Mesenchymal stem cell (in vitro differentiated cells and primary cell): ENCODE results near the gene LRIF1.

Source experiments
- DNase-seq: peaks from one replicate; pipeline ENCODE4 v3.0.0-alpha.2; 2013
- H2AFZ ChIP-seq: one replicate; pipeline ENCODE4 v1.6.1; 2013; ENCODE audit warnings: low read depth, mild to moderate bottlenecking, control low read depth, inconsistent platforms, low read length, moderate library complexity
- H2AK5ac ChIP-seq: 2 replicates; pipeline ENCODE4 v1.6.1; 2013; ENCODE audit warnings: low read length, moderate library complexity, mild to moderate bottlenecking, inconsistent platforms; ENCODE audit not compliant: severe bottlenecking
- H2BK120ac ChIP-seq: one replicate; pipeline ENCODE4 v1.6.1; 2013; ENCODE audit warnings: low read depth, mild to moderate bottlenecking, inconsistent platforms, low read length, moderate library complexity
- H2BK12ac ChIP-seq, 2 experiments: one replicate each; pipeline ENCODE4 v1.6.1; 2013; ENCODE audit warnings: inconsistent platforms in 2 of 2, low read length in 2 of 2, mild to moderate bottlenecking in 2 of 2, moderate library complexity in 2 of 2, control low read depth in 1 of 2
- H2BK15ac ChIP-seq: one replicate; pipeline ENCODE4 v1.6.1; 2013; ENCODE audit warnings: mild to moderate bottlenecking, low read depth, inconsistent platforms; ENCODE audit not compliant: poor library complexity, severe bottlenecking
- H2BK5ac ChIP-seq: 2 replicates; pipeline ENCODE4 v1.6.1; 2013; ENCODE audit warnings: low read depth, mild to moderate bottlenecking, low read length, control low read depth, inconsistent platforms; ENCODE audit not compliant: poor library complexity, severe bottlenecking
- H3K14ac ChIP-seq, 2 experiments: one replicate each; pipeline ENCODE4 v1.6.1; 2013; ENCODE audit warnings: inconsistent platforms in 2 of 2, low read length in 2 of 2, control low read depth in 1 of 2, mild to moderate bottlenecking in 1 of 2, moderate library complexity in 1 of 2
- H3K18ac ChIP-seq, 2 experiments: one replicate each; pipeline ENCODE4 v1.6.1; 2013; ENCODE audit warnings: inconsistent platforms in 2 of 2, low read length in 2 of 2, control low read depth in 1 of 2, low read depth in 1 of 2, mild to moderate bottlenecking in 1 of 2
- H3K23ac ChIP-seq, 2 experiments: one replicate each; pipeline ENCODE4 v1.6.1; 2013; ENCODE audit warnings: inconsistent platforms in 2 of 2, low read length in 2 of 2, mild to moderate bottlenecking in 2 of 2, moderate library complexity in 2 of 2, control low read depth in 1 of 2
- H3K27ac ChIP-seq: 2 replicates; pipeline ENCODE4 v1.5.1; 2013; ENCODE audit warnings: mild to moderate bottlenecking, moderate library complexity, low read length, control low read depth, inconsistent platforms; ENCODE audit not compliant: poor library complexity, severe bottlenecking
- H3K27me3 ChIP-seq, 2 experiments: 2 replicates each; pipeline versions ENCODE4 v1.6.1 to v1.7.0; 2013; ENCODE audit warnings: low read length in 2 of 2, mild to moderate bottlenecking in 2 of 2, moderate library complexity in 2 of 2, control low read depth in 1 of 2, inconsistent platforms in 1 of 2; ENCODE audit not compliant: control insufficient read depth in 1 of 2, insufficient read depth in 1 of 2
- H3K36me3 ChIP-seq, 2 experiments: 2 replicates each; pipeline versions ENCODE4 v1.6.1 to v1.7.0; 2013; ENCODE audit warnings: low read length in 2 of 2, control low read depth in 1 of 2, inconsistent platforms in 1 of 2, low read depth in 1 of 2, mild to moderate bottlenecking in 1 of 2; ENCODE audit not compliant: insufficient read depth in 2 of 2, control insufficient read depth in 1 of 2
- H3K4ac ChIP-seq, 2 experiments: one replicate each; pipeline ENCODE4 v1.6.1; 2013; ENCODE audit warnings: inconsistent platforms in 2 of 2, low read length in 2 of 2, mild to moderate bottlenecking in 2 of 2, moderate library complexity in 2 of 2, control low read depth in 1 of 2, low read depth in 1 of 2
- H3K4me1 ChIP-seq: 2 replicates; pipeline ENCODE4 v1.6.1; 2013; ENCODE audit warnings: low read depth, low read length, control low read depth; ENCODE audit not compliant: control insufficient read depth, insufficient read depth
- H3K4me2 ChIP-seq: 2 replicates; pipeline ENCODE4 v1.6.1; 2013; ENCODE audit warnings: low read length, mild to moderate bottlenecking, inconsistent platforms; ENCODE audit not compliant: poor library complexity, severe bottlenecking
- H3K4me3 ChIP-seq, 2 experiments: 2 replicates each; pipeline versions ENCODE4 v1.5.1 to v1.7.0; 2013; ENCODE audit warnings: low read length in 2 of 2, mild to moderate bottlenecking in 2 of 2, control low read depth in 1 of 2, low read depth in 1 of 2; ENCODE audit not compliant: insufficient read depth in 1 of 2
- H3K79me1 ChIP-seq: replicated peaks from 2 replicates; pipeline ENCODE4 v1.6.1; 2013; ENCODE audit warnings: mild to moderate bottlenecking, control low read depth, low read length, inconsistent platforms; ENCODE audit not compliant: poor library complexity, severe bottlenecking
- H3K9ac ChIP-seq: 2 replicates; pipeline ENCODE4 v1.7.0; 2013; ENCODE audit warnings: mild to moderate bottlenecking, low read length, moderate library complexity
- H3K9me3 ChIP-seq: 2 replicates; pipeline ENCODE4 v1.7.0; 2013; ENCODE audit warnings: mild to moderate bottlenecking, low read length; ENCODE audit not compliant: control insufficient read depth
- H4K8ac ChIP-seq: one replicate; pipeline ENCODE4 v1.6.1; 2013; ENCODE audit warnings: inconsistent platforms, mild to moderate bottlenecking, low read length, moderate library complexity
- H4K91ac ChIP-seq: one replicate; pipeline ENCODE4 v1.6.1; 2013; ENCODE audit warnings: mild to moderate bottlenecking, low read length, inconsistent platforms
- WGBS: methylation state at CpG from one replicate; pipeline ENCODE4 v1.1.7; 2013; ENCODE audit warnings: mixed read lengths; 5-methylcytosine and 5-hydroxymethylcytosine counted together

Gene LRIF1

GRCh38 chr1:110928191-110928590 is 35.5 kb downstream of the LRIF1 start:
- Histone ChIP-seq H3K4me2 (no peak overlapping the region), H2AK5ac (no peak overlapping the region), H4K8ac (no peak overlapping the region), H3K4me3 (no peak overlapping the region), H4K91ac (no peak overlapping the region), H3K23ac (no peak overlapping the region), H3K27me3 (no peaks in the 10 kb centered on the region), H3K79me1 (no peaks in the 10 kb centered on the region), H3K4ac (no peak overlapping the region), H3K27ac (no peak overlapping the region), H2BK5ac (no peak overlapping the region), H3K14ac (no peak overlapping the region), H3K9me3 (peaks cover 7% of the 10 kb centered on the region), H2BK120ac (no peak overlapping the region), H3K18ac (no peak overlapping the region), H2BK12ac (no peak overlapping the region), H2AFZ (no peak overlapping the region), H3K36me3 (no peaks in the 10 kb centered on the region), H3K4me1 (no peaks in the 10 kb centered on the region), H2BK15ac (no peak overlapping the region), H3K9ac (no peak overlapping the region)
- no CpG with 5 or more reads among the region's 1 CpG for WGBS
- no peak for DNase-seq

- Histone ChIP-seq H4K91ac (no peak overlapping the region), H3K14ac (no peak overlapping the region), H3K27me3 (no peaks in the 10 kb centered on the region), H3K9ac (no peak overlapping the region), H2BK5ac (no peak overlapping the region), H3K23ac (no peak overlapping the region), H3K79me1 (no peaks in the 10 kb centered on the region), H3K4me3 (no peak overlapping the region), H2AFZ (no peak overlapping the region), H2BK120ac (no peak overlapping the region), H4K8ac (no peak overlapping the region), H3K4me2 (no peak overlapping the region), H2AK5ac (no peak overlapping the region), H3K4me1 (no peaks in the 10 kb centered on the region), H3K18ac (no peak overlapping the region), H3K27ac (no peak overlapping the region), H3K9me3 (peaks cover 5% of the 10 kb centered on the region), H3K36me3 (no peaks in the 10 kb centered on the region), H3K4ac (no peak overlapping the region), H2BK15ac (no peak overlapping the region), H2BK12ac (no peak overlapping the region)
- WGBS = 50% methylated on average over 1 of the region's 2 CpGs
- no peak for DNase-seq
Measured at GRCh38 chr1:110927484-110928075, 36.1 kb downstream of the LRIF1 start.

- Histone ChIP-seq H3K14ac (no peak overlapping the region), H3K79me1 (no peaks in the 10 kb centered on the region), H3K36me3 (no peaks in the 10 kb centered on the region), H3K9me3 (peaks cover 3% of the 10 kb centered on the region), H3K4me1 (no peaks in the 10 kb centered on the region), H2AFZ (no peak overlapping the region), H3K4ac (no peak overlapping the region), H3K27ac (no peak overlapping the region), H3K4me2 (no peak overlapping the region), H3K18ac (no peak overlapping the region), H2BK15ac (no peak overlapping the region), H4K8ac (no peak overlapping the region), H3K9ac (no peak overlapping the region), H2BK12ac (no peak overlapping the region), H2BK120ac (no peak overlapping the region), H2BK5ac (no peak overlapping the region), H3K4me3 (no peak overlapping the region), H3K27me3 (no peaks in the 10 kb centered on the region), H3K23ac (no peak overlapping the region), H4K91ac (no peak overlapping the region), H2AK5ac (no peak overlapping the region)
- no peak for DNase-seq
- 85% methylated on average over 1 of the region's 1 CpG for WGBS
Measured at GRCh38 chr1:110921953-110922352, 41.8 kb downstream of the LRIF1 start.

- no peak overlapping the region for H3K9ac ChIP-seq
- H3K4ac ChIP-seq = no peak overlapping the region
- H3K79me1 ChIP-seq = no peaks in the 10 kb centered on the region
- H2BK15ac ChIP-seq = no peak overlapping the region
- no peak overlapping the region for H3K4me2 ChIP-seq
- no peak overlapping the region for H2BK5ac ChIP-seq
- peaks cover under 1% of the 10 kb centered on the region for H3K9me3 ChIP-seq
- H3K4me1 ChIP-seq = no peaks in the 10 kb centered on the region
- no peaks in the 10 kb centered on the region for H3K36me3 ChIP-seq
- no peak overlapping the region for H3K27ac ChIP-seq
- no peak overlapping the region for H2AFZ ChIP-seq
- no peak overlapping the region for H2BK120ac ChIP-seq
- no peak overlapping the region for H4K91ac ChIP-seq
- no peak overlapping the region for H3K23ac ChIP-seq
- H2AK5ac ChIP-seq = no peak overlapping the region
- WGBS = 88% methylated on average over 1 of the region's 1 CpG
- no peak overlapping the region for H3K4me3 ChIP-seq
- no peak for DNase-seq
- H4K8ac ChIP-seq = no peak overlapping the region
- no peak overlapping the region for H3K14ac ChIP-seq
- no peak overlapping the region for H2BK12ac ChIP-seq
- H3K18ac ChIP-seq = no peak overlapping the region
- H3K27me3 ChIP-seq = no peaks in the 10 kb centered on the region
Measured at GRCh38 chr1:110918016-110918415, 45.7 kb downstream of the LRIF1 start.
